Activated CD8-positive, alpha-beta memory T cell treated with anti-CD3 and anti-CD28 coated beads for 1 hour (primary cell): ENCODE measurements around the gene PARD3.
"Not testable (repeated sequence)": the region's sequence is repeated elsewhere in the genome, so short reads cannot be mapped to it uniquely, and the experiment has no call there.

Experiments
- DNase-seq, 2 donors: peaks; one replicate each; pipeline ENCODE4 v3.0.0-alpha.2; 2020; ENCODE audit warnings: low read depth in 1 of 2; ENCODE audit errors: extremely low read depth in 1 of 2

PARD3 gene

GRCh38 chr10:34815185-34816084 is at the start of gene PARD3:
TSS of gene PARD3 (minus strand) at chr10:34815296. CDS start at chr10:34814995, 301 bp downstream.
- DNase-seq: no peak

- no peak for DNase-seq
Measured at GRCh38 chr10:34864149-34865067, 49.3 kb upstream of the PARD3 start.

GRCh38 chr10:34862892-34863291 is 47.8 kb upstream of the PARD3 start:
- no peak for DNase-seq

- DNase-seq: no peak
Measured at GRCh38 chr10:34861293-34862021, 46.4 kb upstream of the PARD3 start.

GRCh38 chr10:34859170-34859569 is 44.1 kb upstream of the PARD3 start:
- no peak for DNase-seq

- DNase-seq: no peak
Measured at GRCh38 chr10:34858003-34858402, 42.9 kb upstream of the PARD3 start.

GRCh38 chr10:34854147-34854601 is 39.1 kb upstream of the PARD3 start:
- no peak for DNase-seq

- DNase-seq: no peak
Measured at GRCh38 chr10:34853357-34853756, 38.3 kb upstream of the PARD3 start.

GRCh38 chr10:34850558-34850957 is 35.5 kb upstream of the PARD3 start:
- DNase-seq: no peak

- no peak for DNase-seq
Measured at GRCh38 chr10:34850036-34850435, 34.9 kb upstream of the PARD3 start.

- DNase-seq: no peak
Measured at GRCh38 chr10:34845070-34845469, 30.0 kb upstream of the PARD3 start.

- DNase-seq: no peak
Measured at GRCh38 chr10:34844448-34844847, 29.4 kb upstream of the PARD3 start.

- not testable (repeated sequence) for DNase-seq
Measured at GRCh38 chr10:34843470-34843869, 28.4 kb upstream of the PARD3 start.

- no peak for DNase-seq
Measured at GRCh38 chr10:34838366-34838900, 23.3 kb upstream of the PARD3 start.

GRCh38 chr10:34835908-34836508 is 20.9 kb upstream of the PARD3 start:
- no peak for DNase-seq

- no peak for DNase-seq
Measured at GRCh38 chr10:34834274-34834673, 19.2 kb upstream of the PARD3 start.

- DNase-seq: no peak
Measured at GRCh38 chr10:34830217-34830822, 15.2 kb upstream of the PARD3 start.

GRCh38 chr10:34826857-34827766 is 12.0 kb upstream of the PARD3 start:
- DNase-seq: no peak

- DNase-seq: no peak
Measured at GRCh38 chr10:34826221-34826620, 11.1 kb upstream of the PARD3 start.
